Inferior parietal cortex (tissue), 1 donor: ENCODE results near the gene VDAC1.
A peak's percentile ranks its signal among the peaks of the same experiment; 100 is the strongest.
"Not testable (repeated sequence)": the region's sequence is repeated elsewhere in the genome, so short reads cannot be mapped to it uniquely, and the experiment has no call there.

Source experiments
- DNase-seq: peaks from one replicate; pipeline ENCODE4 v3.0.0-alpha.2; 2016; ENCODE audit errors: extremely low spot score

VDAC1 gene, protein sequence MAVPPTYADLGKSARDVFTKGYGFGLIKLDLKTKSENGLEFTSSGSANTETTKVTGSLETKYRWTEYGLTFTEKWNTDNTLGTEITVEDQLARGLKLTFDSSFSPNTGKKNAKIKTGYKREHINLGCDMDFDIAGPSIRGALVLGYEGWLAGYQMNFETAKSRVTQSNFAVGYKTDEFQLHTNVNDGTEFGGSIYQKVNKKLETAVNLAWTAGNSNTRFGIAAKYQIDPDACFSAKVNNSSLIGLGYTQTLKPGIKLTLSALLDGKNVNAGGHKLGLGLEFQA

GRCh38 chr5:134004626-134005416, at the start of gene VDAC1:
VDAC1 (minus strand) TSS chr5:134004975; CDS start chr5:133993012, 11,963 bp downstream.
- peak; percentile 76 for DNase-seq

- DNase-seq: peak; percentile 15
Observed at GRCh38 chr5:134053840-134054338, 49.1 kb upstream of the VDAC1 start.

GRCh38 chr5:134053314-134053839, 48.6 kb upstream of the VDAC1 start:
- no peak for DNase-seq

DNA sequence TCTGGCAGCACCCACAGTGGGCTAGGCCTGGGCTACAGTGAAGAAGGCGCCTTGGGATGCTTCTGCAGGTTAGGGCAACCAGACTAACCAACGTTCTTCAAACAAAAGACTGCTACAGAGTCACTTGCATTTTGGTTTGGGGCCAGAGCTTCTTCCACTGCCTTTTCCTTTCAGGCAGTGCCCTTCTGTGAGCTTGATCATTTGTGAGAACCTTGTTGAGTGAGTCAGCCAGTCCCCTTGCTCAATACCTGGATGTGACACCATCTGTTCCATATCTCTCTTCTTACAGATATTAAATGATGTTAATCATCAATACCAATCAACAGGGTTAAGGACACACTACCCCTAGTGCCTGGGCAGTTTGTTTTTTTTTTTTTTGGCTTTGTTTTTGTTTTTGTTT, 46.5 kb upstream of the VDAC1 start:
- no peak for DNase-seq

DNA sequence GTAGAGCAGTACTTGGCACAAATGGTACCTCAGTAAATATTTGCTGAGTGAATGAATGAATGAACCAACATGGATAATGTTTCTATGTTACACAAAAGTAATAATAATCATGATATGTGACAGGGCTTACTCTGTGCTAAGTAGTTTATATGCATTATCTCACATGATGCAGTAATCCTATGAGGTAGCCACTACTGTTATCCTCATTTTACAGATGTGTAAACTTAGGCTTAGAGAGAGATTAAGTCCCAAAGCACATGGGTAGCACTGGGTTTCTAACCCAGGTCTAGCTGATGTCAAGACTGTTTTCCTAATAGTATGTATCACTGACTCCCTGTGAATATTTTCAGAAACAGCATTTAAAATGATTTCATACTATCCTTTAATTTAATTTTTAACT, 44.1 kb upstream of the VDAC1 start:
- DNase-seq: no peak

GRCh38 chr5:134047687-134048056, 42.9 kb upstream of the VDAC1 start:
- DNase-seq: no peak

DNA sequence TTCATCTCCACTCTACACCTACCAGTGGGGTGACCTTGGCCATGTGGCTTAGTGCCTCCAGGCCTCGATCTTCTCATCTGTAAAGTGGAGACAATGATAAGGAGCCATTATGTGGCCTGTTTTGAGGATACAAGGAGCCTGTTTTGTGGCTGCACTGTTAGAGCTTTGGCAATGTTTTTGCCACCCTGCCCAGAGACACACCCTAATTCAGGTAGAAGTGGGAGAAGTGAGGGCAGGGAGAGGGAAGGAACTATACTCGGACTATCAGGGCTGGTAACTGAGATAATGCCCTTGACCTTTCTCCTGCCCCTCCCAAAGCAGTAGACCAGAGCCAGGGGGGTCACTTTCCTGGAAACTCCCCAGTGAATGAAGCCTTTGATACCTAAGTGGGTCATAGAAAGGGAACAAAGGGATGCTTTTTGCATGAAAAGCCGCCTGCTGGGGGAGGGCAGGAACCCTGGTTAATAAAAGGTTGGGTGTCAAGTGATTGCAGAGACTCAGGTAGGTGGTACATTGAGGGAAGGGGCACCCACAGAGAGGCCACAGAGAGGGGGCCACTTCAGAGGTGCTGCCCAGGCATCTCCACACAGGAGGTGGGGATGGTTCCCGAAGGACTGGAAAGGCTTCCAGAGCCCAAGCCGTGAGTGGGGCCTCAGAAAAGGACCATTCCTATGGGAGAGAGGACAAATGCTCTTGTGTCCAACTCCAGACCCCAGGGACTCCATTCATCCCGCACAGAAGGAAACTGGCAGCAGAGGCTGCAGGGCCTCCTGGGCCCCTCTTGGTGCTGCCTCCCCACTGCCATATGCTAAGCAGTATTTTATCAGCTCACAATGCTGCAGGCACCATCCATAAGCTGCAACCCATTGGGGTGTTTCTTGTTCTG, 42.3 kb upstream of the VDAC1 start:
- DNase-seq: no peak

- no peak for DNase-seq
Observed at GRCh38 chr5:134046330-134046729, 41.6 kb upstream of the VDAC1 start.

DNA sequence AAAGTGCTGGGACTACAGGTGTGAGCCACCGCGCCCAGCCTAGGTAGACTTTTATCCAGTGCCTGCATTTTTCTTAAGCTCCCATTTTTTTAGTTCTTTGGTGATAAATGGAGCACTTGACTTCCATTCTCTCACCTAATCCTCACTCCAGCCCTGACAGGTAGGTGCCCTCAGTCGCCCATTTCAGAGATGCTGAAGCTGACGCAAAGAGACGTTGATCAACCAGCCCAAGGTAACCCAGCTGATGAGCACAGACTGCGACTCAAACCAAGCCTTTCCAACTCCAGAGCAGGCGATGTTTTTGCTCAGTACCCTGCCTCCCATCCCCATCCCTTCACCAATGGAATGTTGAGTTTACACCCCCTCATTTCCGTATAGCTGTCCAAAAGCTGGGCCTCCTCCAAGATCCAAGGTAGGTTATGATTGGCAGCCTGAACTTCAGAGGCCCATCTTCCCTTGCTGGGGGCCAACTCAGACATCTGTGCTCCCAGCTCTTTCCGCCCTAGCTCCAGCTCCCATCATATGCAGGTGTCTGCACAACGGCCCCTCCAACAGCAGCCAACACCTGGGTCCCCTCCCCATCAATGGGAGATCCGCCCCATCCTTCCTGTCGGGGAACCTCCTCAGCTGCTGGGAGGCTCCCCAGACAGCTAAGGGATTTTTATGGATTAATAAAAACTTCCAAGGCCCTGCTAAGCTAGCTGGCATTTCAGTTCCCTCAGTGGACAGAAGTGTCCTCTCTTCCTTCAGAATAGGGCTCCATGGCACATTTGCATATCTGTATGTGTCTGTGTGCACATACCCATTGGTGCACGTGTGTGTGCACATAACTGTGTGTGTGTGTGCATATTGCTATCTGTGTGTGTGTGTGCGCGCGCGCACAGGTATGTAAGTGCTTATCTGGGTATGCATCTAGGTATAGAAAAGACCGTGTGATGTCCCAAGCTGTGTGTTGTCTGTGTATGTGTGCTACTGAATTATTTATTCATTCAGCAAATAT, 39.3 kb upstream of the VDAC1 start:
- DNase-seq: no peak

DNA sequence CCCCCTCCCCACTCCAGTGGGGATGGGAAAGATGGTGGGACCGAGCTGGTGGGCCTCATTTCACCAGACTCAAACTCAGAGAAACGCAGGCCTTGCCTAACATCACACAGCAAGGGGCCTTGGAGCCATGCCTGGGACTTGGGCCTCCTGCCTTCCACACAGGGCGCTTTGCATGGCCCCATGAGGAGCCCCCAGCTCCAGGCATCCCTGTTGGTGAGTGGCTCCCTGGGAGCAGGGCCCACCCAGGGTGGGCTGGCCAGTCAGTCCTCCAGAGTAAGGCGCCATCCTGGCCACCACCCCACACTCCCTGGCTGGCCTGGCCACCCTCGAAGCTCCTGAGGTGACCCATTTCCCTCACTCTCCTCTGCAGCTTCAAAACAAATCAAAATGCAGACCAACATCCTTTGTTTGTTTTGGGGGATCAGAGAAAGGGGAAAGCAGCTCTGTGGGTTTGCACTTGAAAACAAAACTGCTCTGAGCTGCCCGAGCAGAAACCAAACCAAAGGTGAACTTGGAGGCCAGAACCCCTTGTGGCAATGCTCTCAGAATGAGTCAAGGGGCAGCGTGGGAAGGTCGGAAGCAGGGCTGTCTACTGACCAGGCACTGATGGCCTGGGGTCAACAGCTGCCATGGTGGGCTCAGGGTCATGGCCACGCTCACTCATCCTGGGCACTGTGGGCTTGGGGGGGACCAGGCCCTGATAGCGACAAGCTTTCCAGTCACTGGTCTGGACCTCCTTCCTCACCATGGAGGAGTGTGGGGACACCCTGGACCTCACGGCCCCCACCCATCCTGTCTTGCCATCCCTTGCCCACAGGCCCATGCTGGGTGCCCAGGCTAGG, 37.0 kb upstream of the VDAC1 start:
- DNase-seq: no peak

GRCh38 chr5:134038138-134038537, 33.4 kb upstream of the VDAC1 start:
- DNase-seq: no peak

DNA sequence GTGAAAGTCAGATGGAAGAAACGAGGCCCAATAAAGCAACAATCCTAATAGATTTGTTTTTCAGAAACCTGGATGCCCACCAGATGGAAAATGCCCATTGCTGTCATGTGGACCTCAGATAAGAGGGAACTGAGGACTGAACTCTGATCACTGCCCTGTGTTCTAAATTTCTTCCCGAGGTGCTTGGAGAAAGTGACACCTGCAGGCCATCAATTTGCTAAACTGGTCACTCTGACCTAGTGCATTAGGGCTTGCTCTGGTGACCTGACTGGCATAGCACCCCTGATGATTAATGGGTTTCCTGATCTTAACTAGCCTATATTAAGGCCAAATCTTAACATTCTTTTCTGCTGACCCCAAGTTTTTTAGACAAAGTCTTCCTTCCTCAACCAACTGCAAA, 32.4 kb upstream of the VDAC1 start:
- no peak for DNase-seq

DNA sequence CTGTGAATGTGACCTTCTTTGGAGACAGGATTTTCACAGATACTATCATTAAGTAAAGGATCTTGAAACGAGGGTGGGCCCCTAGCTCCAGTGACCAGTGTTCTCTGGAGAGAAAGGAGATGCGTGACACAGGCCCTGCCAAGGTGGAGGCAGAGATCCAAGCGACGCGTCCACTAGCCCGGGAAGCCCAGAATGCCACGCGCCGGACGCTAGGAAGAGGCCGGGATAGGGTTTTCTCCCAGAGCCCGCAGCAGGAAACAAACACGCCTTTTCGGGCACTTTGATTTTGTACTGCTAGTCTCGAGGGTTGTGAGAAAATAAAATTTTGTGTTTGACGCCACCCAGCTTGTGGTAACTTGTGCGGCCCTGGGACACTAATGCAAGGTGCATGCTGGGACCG, 29.6 kb upstream of the VDAC1 start:
- no peak for DNase-seq

DNA sequence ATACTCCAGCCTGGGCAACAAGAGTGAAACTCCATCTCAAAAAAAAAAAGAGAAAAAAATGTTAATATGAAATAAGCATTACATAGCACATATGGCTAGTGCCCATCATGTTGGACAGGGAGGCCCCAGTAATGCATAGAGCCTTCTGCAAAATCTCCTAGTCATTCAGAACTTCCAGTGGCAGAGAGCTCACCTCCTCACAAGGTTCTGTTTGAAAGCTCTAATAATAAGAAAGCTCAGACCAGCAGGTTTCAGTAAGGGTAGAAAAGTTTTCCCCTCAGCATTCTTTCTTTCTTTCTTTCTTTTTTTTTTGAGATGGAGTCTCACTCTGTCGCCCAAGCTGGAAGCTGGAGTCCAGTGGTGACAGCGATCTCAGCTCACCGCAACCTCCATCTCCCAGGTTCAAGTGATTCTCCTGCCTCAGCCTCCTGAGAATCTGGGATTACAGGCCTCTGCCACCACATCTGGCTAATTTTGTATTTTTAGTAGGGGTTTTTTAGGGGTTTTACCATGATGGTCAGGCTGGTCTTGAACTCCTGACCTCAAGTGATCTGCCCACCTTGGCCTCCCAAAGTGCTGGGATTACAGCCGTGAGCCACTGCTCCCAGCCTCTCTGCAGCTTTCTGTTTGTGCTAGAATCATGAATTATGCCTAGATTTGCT, 25.7 kb upstream of the VDAC1 start:
- not testable (repeated sequence) for DNase-seq

DNA sequence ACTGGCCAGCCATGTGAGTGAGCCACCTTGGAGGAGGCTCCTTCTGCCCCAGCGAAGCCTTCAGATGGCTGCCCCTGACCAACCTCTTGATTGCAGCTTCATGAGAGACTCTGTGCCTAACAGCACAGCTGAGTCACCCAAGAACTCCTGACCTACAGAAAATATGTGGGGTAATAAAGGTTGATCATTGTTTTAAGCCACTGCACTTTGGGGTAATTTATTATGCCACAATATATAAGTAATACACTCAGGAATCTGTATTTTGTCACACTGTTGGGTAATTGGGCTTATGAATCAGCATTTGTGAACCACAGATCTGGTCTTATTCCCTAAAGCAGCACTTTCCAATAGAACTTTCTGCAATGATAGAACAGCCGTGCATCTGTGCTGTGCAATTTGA, 24.4 kb upstream of the VDAC1 start:
- DNase-seq: no peak

DNA sequence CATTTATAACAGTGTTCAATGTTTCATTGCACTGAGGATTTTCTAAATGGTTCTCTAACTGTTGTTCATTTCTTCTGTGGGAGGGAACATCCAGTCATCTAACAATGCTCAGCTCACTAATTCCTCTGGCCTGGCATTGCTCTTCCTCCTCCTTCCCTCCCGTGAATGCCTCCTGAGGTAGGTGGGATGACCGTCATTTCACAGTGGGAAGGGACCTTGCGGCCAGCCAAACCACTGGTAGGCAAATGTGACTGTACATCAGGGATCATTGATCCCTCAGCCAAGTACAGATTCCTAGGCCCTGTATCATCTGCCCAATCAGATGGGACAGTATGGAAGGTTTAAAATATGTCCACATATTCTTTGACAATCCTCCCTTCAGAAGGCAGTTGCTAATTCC, 23.7 kb upstream of the VDAC1 start:
- DNase-seq: no peak

DNA sequence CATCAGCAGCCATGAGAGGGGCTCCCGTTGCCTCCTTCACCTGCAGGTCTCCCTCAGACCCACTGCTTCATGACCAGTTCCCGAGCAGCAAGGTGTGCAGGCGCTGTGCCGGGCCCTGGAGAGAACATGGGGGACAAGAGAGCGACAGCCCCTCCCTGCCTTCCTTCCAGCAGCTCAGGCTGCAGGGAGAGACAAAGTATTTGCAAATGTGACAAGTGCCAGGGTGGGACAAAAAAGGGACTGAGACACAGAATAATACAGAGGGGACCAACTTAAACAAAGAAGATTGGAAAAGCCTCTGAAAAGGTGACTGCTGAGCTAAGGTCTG, 22.5 kb upstream of the VDAC1 start:
- no peak for DNase-seq

GRCh38 chr5:134026521-134027287, 21.9 kb upstream of the VDAC1 start:
- DNase-seq: no peak

DNA sequence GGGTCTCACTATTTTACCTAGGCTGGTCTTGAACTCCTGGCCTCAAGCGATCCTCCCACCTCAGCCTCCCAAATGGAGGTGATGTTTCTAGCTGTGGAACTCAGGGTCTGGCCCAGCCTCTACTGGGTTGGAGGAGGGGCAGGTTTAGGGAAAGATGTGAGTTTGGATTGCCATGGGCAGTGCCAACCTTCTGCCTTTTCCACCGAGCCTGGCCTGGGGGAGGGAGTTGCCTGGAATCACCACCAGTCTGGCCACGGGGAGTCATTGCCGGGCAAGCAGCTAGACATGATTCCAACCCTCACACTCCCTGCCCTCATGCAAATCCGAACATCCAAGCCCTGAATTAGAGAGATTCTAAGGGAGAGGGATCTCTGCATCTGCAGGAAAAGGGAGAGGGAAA, 21.0 kb upstream of the VDAC1 start:
- DNase-seq: no peak
